Left colon (tissue), 2 donors: Measurements from ENCODE around the gene PET117. TPM values are rescaled to one million over a fixed set of nuclear protein-coding genes. Genes with fewer than 3 reads are reported as not detected.

Experiments used
- total RNA-seq, 2 donors: library from RNA; stranded (reverse); fragmentation: NEBNext Ultra II Directional; extraction: Animal tissue kit (Norgen Biotek cat#: 25700); gene quantifications; one replicate each; pipeline ENCODE4 v1.2.1, GENCODE V29; 2021
- donor health status: DM: no; HTN: no; CAD: no.
- donor health status: DM: yes; HTN: yes; CAD: no.

The PET117 gene
- total RNA-seq, 2 donors from 2014 or later, result 14.8 to 16.8 TPM

Other genes with a start within 250 kb of the PET117 start
- gene SNX5, start 169.1 kb upstream of the PET117 start, total RNA-seq, result 10 to 100 TPM; 95.3 to 98.4 TPM
- gene MGME1, start 168.8 kb upstream of the PET117 start, total RNA-seq, result 10 to 100 TPM; 17.1 to 22.0 TPM
- gene OVOL2, start 79.9 kb upstream of the PET117 start, total RNA-seq, result 10 to 100 TPM; 17.0 to 21.7 TPM
- gene KAT14, start within 50 bp of the PET117 start, total RNA-seq, result 10 to 100 TPM; 11.6 to 16.8 TPM
- gene ZNF133, start 150.7 kb downstream of the PET117 start, total RNA-seq, result 1 to 10 TPM; 6.2 to 9.3 TPM